Mononuclear cell (primary cell): Measurements from ENCODE around the gene OR52E1. TPM values are rescaled to one million over a fixed set of nuclear protein-coding genes. Genes with fewer than 3 reads are reported as not detected.
"Not testable (repeated sequence)": the region's sequence is repeated elsewhere in the genome, so short reads cannot be mapped to it uniquely, and the experiment has no call there.

Source experiments
- H3K27me3 ChIP-seq: 2 replicates; pipeline ENCODE4 v1.6.0; 2011; ENCODE audit warnings: low read length, control low read depth; ENCODE audit not compliant: insufficient read depth
- H3K4me1 ChIP-seq: 2 replicates; pipeline ENCODE4 v1.5.1; 2011; ENCODE audit warnings: mild to moderate bottlenecking, low read length, control low read depth; ENCODE audit not compliant: insufficient read depth
- H3K4me3 ChIP-seq: 2 replicates; pipeline ENCODE4 v1.5.1; 2011; ENCODE audit warnings: mild to moderate bottlenecking, low read length, moderate library complexity
- H3K9me3 ChIP-seq: 2 replicates; pipeline ENCODE4 v1.5.1; 2011; ENCODE audit warnings: low read depth, mild to moderate bottlenecking, control low read depth, low read length
- total RNA-seq: library from RNA; depleted of rRNA; stranded (reverse); fragments of >200 nt; gene quantifications from one replicate; pipeline ENCODE4 v1.2.3, GENCODE V29; 2012

The OR52E1 gene
- total RNA-seq = not detected

- Histone ChIP-seq H3K4me3 (no peak within 1 kb of the TSS), H3K9me3 (no peaks in the 10 kb centered on the region), H3K27me3 (no peaks in the 10 kb centered on the region), H3K4me1 (no peaks in the 10 kb centered on the region)
Observed at GRCh38 chr11:5069272-5069671, at the start of gene OR52E1. TSS of gene OR52E1 (plus strand) at chr11:5069572.

GRCh38 chr11:5021996-5022395, 47.4 kb upstream of the OR52E1 start:
- H3K9me3 ChIP-seq = peaks cover 12% of the 10 kb centered on the region
- no peaks in the 10 kb centered on the region for H3K27me3 ChIP-seq
- H3K4me1 ChIP-seq = no peaks in the 10 kb centered on the region
- H3K4me3 ChIP-seq = no peak overlapping the region

GRCh38 chr11:5036669-5037068, 32.7 kb upstream of the OR52E1 start:
- no peak overlapping the region for H3K4me3 ChIP-seq
- no peaks in the 10 kb centered on the region for H3K9me3 ChIP-seq
- H3K27me3 ChIP-seq = no peaks in the 10 kb centered on the region
- no peaks in the 10 kb centered on the region for H3K4me1 ChIP-seq

- Histone ChIP-seq H3K4me3 (no peak overlapping the region), H3K27me3 (no peaks in the 10 kb centered on the region), H3K4me1 (no peaks in the 10 kb centered on the region), H3K9me3 (no peaks in the 10 kb centered on the region)
Observed at GRCh38 chr11:5037926-5038325, 31.4 kb upstream of the OR52E1 start.

- Histone ChIP-seq H3K27me3 (no peaks in the 10 kb centered on the region), H3K4me1 (no peaks in the 10 kb centered on the region), H3K9me3 (no peaks in the 10 kb centered on the region), H3K4me3 (no peak overlapping the region)
Observed at GRCh38 chr11:5038341-5038740, 31.0 kb upstream of the OR52E1 start.

- H3K9me3 ChIP-seq = no peaks in the 10 kb centered on the region
- no peaks in the 10 kb centered on the region for H3K4me1 ChIP-seq
- no peak overlapping the region for H3K4me3 ChIP-seq
- no peaks in the 10 kb centered on the region for H3K27me3 ChIP-seq
Observed at GRCh38 chr11:5040876-5041275, 28.5 kb upstream of the OR52E1 start.

GRCh38 chr11:5042091-5042490, 27.3 kb upstream of the OR52E1 start:
- Histone ChIP-seq H3K27me3 (no peaks in the 10 kb centered on the region), H3K4me1 (no peaks in the 10 kb centered on the region), H3K4me3 (no peak overlapping the region)

GRCh38 chr11:5043380-5043779, 26.0 kb upstream of the OR52E1 start:
- Histone ChIP-seq H3K27me3 (no peaks in the 10 kb centered on the region), H3K4me1 (no peaks in the 10 kb centered on the region), H3K9me3 (no peaks in the 10 kb centered on the region), H3K4me3 (no peak overlapping the region)

More at GRCh38 chr11:5042091-5042490, 27.3 kb upstream of the OR52E1 start:
- no peaks in the 10 kb centered on the region for H3K9me3 ChIP-seq

GRCh38 chr11:5046226-5046625, 23.1 kb upstream of the OR52E1 start, which contains the start of gene OR52J3:
TSS of gene OR52J3 (plus strand) at chr11:5046526. CDS start at chr11:5046526, 0 bp downstream.
- H3K27me3 ChIP-seq = no peaks in the 10 kb centered on the region
- H3K4me3 ChIP-seq = no peak within 1 kb of the TSS
- H3K9me3 ChIP-seq = no peaks in the 10 kb centered on the region
- no peaks in the 10 kb centered on the region for H3K4me1 ChIP-seq

GRCh38 chr11:5046754-5047330, 22.5 kb upstream of the OR52E1 start:
- no peaks in the 10 kb centered on the region for H3K27me3 ChIP-seq
- no peaks in the 10 kb centered on the region for H3K9me3 ChIP-seq
- H3K4me3 ChIP-seq = no peak overlapping the region
- H3K4me1 ChIP-seq = no peaks in the 10 kb centered on the region

GRCh38 chr11:5058679-5059078, 10.7 kb upstream of the OR52E1 start:
- H3K4me3 ChIP-seq, H3K4me1 ChIP-seq, H3K9me3 ChIP-seq, H3K27me3 ChIP-seq: not testable (repeated sequence)

GRCh38 chr11:5059391-5059790, 10.0 kb upstream of the OR52E1 start, which contains the start of gene OR52E2:
TSS of gene OR52E2 (minus strand) at chr11:5059627. CDS start at chr11:5059627, 0 bp downstream.
- Histone ChIP-seq H3K4me3 (no peak within 1 kb of the TSS), H3K4me1 (no peaks in the 10 kb centered on the region), H3K27me3 (no peaks in the 10 kb centered on the region), H3K9me3 (no peaks in the 10 kb centered on the region)

GRCh38 chr11:5065027-5065426, 4.3 kb upstream of the OR52E1 start:
- no peaks in the 10 kb centered on the region for H3K9me3 ChIP-seq
- no peak overlapping the region for H3K4me3 ChIP-seq
- H3K27me3 ChIP-seq = no peaks in the 10 kb centered on the region
- no peaks in the 10 kb centered on the region for H3K4me1 ChIP-seq

- H3K4me1 ChIP-seq = no peaks in the 10 kb centered on the region
- no peak overlapping the region for H3K4me3 ChIP-seq
- H3K9me3 ChIP-seq = no peaks in the 10 kb centered on the region
Observed at GRCh38 chr11:5071799-5072198, 2.4 kb downstream of the OR52E1 start.

GRCh38 chr11:5081405-5081804, 12.0 kb downstream of the OR52E1 start:
- Histone ChIP-seq H3K9me3 (no peaks in the 10 kb centered on the region), H3K4me1 (no peaks in the 10 kb centered on the region), H3K27me3 (no peaks in the 10 kb centered on the region), H3K4me3 (no peak overlapping the region)

More at GRCh38 chr11:5071799-5072198, 2.4 kb downstream of the OR52E1 start:
- no peaks in the 10 kb centered on the region for H3K27me3 ChIP-seq

GRCh38 chr11:5083602-5084001, 14.2 kb downstream of the OR52E1 start:
- H3K9me3 ChIP-seq = no peaks in the 10 kb centered on the region
- H3K4me1 ChIP-seq = no peaks in the 10 kb centered on the region
- no peak overlapping the region for H3K4me3 ChIP-seq
- no peaks in the 10 kb centered on the region for H3K27me3 ChIP-seq
